ENCODE measurements around the gene PHLPP1. TPM values are rescaled to one million over a fixed set of nuclear protein-coding genes. Genes with fewer than 3 reads are reported as not detected.

PHLPP1 gene
- total and polyA plus RNA-seq, 2 of the 13 experiments (the other 11 are each of a cell fraction or from before 2014, with no cell fraction given): 9.8 to 18.5 TPM

DNA sequence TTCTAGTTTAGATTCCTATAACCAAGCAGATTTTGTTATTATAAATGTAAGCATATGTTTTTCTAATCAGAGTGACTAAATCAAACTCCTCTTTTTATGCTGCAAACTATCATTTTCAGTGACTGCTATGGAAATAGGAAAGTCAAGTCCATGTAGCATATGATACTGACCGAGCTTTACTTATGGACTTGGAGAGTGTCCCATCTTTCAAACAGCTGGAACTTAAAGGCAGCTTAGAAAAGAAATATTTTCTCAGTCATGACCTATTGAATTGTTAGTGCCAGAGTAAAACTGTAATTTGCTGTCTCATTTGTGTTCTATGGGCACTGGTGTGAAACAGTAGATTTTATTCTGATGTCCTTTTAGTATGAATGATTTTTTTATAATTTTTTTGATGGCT lies 76.7 kb downstream of the PHLPP1 start (continued):
- TF ChIP-seq, protein P1, sequence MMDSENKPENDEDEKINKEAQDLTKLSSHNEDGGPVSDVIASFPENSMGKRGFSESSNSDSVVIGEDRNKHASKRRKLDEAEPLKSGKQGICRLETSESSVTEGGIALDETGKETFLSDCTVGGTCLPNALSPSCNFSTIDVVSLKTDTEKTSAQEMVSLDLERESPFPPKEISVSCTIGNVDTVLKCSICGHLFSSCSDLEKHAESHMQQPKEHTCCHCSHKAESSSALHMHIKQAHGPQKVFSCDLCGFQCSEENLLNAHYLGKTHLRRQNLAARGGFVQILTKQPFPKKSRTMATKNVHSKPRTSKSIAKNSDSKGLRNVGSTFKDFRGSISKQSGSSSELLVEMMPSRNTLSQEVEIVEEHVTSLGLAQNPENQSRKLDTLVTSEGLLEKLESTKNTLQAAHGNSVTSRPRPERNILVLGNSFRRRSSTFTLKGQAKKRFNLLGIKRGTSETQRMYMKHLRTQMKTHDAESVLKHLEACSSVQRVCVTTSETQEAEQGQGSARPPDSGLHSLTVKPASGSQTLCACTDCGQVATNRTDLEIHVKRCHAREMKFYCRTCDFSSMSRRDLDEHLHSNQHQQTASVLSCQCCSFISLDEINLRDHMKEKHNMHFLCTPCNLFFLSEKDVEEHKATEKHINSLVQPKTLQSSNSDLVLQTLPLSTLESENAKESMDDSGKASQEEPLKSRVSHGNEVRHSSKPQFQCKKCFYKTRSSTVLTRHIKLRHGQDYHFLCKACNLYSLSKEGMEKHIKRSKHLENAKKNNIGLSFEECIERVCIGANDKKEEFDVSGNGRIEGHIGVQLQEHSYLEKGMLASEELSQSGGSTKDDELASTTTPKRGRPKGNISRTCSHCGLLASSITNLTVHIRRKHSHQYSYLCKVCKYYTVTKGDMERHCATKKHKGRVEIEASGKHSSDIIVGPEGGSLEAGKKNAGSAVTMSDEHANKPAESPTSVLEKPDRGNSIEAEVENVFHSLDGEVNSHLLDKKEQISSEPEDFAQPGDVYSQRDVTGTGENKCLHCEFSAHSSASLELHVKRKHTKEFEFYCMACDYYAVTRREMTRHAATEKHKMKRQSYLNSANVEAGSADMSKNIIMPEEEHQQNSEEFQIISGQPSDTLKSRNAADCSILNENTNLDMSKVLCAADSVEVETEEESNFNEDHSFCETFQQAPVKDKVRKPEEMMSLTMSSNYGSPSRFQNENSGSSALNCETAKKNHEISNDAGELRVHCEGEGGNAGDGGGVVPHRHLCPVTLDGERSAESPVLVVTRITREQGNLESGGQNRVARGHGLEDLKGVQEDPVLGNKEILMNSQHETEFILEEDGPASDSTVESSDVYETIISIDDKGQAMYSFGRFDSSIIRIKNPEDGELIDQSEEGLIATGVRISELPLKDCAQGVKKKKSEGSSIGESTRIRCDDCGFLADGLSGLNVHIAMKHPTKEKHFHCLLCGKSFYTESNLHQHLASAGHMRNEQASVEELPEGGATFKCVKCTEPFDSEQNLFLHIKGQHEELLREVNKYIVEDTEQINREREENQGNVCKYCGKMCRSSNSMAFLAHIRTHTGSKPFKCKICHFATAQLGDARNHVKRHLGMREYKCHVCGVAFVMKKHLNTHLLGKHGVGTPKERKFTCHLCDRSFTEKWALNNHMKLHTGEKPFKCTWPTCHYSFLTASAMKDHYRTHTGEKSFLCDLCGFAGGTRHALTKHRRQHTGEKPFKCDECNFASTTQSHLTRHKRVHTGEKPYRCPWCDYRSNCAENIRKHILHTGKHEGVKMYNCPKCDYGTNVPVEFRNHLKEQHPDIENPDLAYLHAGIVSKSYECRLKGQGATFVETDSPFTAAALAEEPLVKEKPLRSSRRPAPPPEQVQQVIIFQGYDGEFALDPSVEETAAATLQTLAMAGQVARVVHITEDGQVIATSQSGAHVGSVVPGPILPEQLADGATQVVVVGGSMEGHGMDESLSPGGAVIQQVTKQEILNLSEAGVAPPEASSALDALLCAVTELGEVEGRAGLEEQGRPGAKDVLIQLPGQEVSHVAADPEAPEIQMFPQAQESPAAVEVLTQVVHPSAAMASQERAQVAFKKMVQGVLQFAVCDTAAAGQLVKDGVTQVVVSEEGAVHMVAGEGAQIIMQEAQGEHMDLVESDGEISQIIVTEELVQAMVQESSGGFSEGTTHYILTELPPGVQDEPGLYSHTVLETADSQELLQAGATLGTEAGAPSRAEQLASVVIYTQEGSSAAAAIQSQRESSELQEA (CRISPR knock-in tag; IDR thresholded peaks at IDR 0.05; ENCODE audit: not compliant biosample characterization): no peak
- TF ChIP-seq RXRA (CRISPR knock-in tag; IDR thresholded peaks at IDR 0.05) (no peak), FOXK2 (IDR thresholded peaks at IDR 0.05) (no peak), REPIN1 (CRISPR knock-in tag; IDR thresholded peaks at IDR 0.05; ENCODE audit: borderline replicate concordance, low read depth) (no peak), ZNF205 (CRISPR knock-in tag; IDR thresholded peaks at IDR 0.05) (no peak), PTBP1 (IDR thresholded peaks at IDR 0.05; ENCODE audit: low read depth, low read length, poor library complexity, severe bottlenecking) (no peak), ELK4 (CRISPR knock-in tag; IDR thresholded peaks at IDR 0.05; ENCODE audit: borderline replicate concordance) (no peak), ADNP (CRISPR knock-in tag; IDR thresholded peaks at IDR 0.05) (no peak), BRCA1 (CRISPR knock-in tag; IDR thresholded peaks at IDR 0.05) (no peak), MIER2 (CRISPR knock-in tag; IDR thresholded peaks at IDR 0.05) (no peak)
